ENCODE measurements around the gene MAD2L2. TPM values are rescaled to one million over a fixed set of nuclear protein-coding genes. Genes with fewer than 3 reads are reported as not detected.

MAD2L2 gene
- polyA plus RNA-seq, 3 donors = 50.4 to 71.3 (median 57.8) TPM

DNA sequence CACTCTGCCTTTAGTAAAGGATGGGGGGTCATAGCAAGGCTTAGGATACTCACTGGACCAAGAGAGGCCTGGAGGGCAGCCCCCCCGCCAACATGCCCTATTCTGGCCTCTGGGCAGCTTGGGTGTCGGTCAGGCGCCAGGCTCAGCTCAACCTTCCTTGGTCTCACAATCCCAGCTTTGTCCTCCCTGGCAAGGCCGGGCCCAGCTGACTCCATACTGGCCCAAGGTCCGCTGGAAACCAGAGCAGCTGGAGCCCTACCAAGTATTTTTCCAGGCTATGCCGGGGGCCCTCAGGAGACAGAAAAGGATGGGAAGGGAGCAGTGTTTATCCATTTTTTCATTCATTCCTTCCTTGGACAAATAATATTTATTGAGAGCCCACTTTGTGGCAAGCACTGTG lies 32.9 kb downstream of the MAD2L2 start:
- no peak overlapping the region for H3K4me3 ChIP-seq (replicated peaks in 1 of 3; ENCODE audit: low read depth in 2 of 3, low read length in 3 of 3)
- no peak overlapping the region for H3K4me2 ChIP-seq (replicated peaks; ENCODE audit: extremely low read depth, low read length, poor library complexity, severe bottlenecking)
- H3K4me3 Mint-ChIP-seq = peak overlapping the region in 1 of 2 donors; percentile 70
- H3K27ac ChIP-seq (ENCODE audit: low read depth in 1 of 2, low read length in 2 of 2) = no peak overlapping the region
- no peak overlapping the region for H2AFZ ChIP-seq (ENCODE audit: insufficient read depth, low read depth, low read length, poor library complexity, severe bottlenecking)
- peaks cover 5 to 17% of the 10 kb centered on the region in 2 donors for H3K4me1 ChIP-seq (ENCODE audit: control insufficient read depth in 1 of 2, insufficient read depth in 2 of 2, low read length in 2 of 2)
- no peaks in the 10 kb centered on the region for H3K79me2 ChIP-seq (ENCODE audit: insufficient read depth, low read length)
- H3K27ac Mint-ChIP-seq = no peak overlapping the region
- TF ChIP-seq, protein P1, sequence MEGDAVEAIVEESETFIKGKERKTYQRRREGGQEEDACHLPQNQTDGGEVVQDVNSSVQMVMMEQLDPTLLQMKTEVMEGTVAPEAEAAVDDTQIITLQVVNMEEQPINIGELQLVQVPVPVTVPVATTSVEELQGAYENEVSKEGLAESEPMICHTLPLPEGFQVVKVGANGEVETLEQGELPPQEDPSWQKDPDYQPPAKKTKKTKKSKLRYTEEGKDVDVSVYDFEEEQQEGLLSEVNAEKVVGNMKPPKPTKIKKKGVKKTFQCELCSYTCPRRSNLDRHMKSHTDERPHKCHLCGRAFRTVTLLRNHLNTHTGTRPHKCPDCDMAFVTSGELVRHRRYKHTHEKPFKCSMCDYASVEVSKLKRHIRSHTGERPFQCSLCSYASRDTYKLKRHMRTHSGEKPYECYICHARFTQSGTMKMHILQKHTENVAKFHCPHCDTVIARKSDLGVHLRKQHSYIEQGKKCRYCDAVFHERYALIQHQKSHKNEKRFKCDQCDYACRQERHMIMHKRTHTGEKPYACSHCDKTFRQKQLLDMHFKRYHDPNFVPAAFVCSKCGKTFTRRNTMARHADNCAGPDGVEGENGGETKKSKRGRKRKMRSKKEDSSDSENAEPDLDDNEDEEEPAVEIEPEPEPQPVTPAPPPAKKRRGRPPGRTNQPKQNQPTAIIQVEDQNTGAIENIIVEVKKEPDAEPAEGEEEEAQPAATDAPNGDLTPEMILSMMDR (IDR thresholded peaks at IDR 0.05) = no peak
- peaks cover 19% of the 10 kb centered on the region for H3K4me1 Mint-ChIP-seq
- DNase-seq = no peak
- peaks cover 0 to 5% (median 1%) of the 10 kb centered on the region in 7 donors for H3K9me3 Mint-ChIP-seq
- H3K36me3 Mint-ChIP-seq = peaks cover 4 to 9% of the 10 kb centered on the region in 2 donors
- WGBS (ENCODE audit: insufficient coverage) = 100% methylated on average over 3 of the region's 6 CpGs
- no peaks in the 10 kb centered on the region for H4K20me1 ChIP-seq (ENCODE audit: insufficient read depth, low read length)
- H3K27me3 ChIP-seq (ENCODE audit: control insufficient read depth in 2 of 2, insufficient read depth in 2 of 2, low read length in 2 of 2) = peaks cover 5 to 40% of the 10 kb centered on the region in 2 donors
- H3K9me3 ChIP-seq (replicated peaks in 1 of 2; ENCODE audit: control insufficient read depth in 1 of 2, insufficient read depth in 1 of 2, low read length in 2 of 2) = no peaks in the 10 kb centered on the region
- intact Hi-C loops (cut with micrococcal nuclease) = loop anchor here in 1 of 2 donors (10.0 kb wide), 1 partner anchor 613 kb away; no protein-coding TSS in a partner anchor
- no peaks in the 10 kb centered on the region for H3K36me3 ChIP-seq (replicated peaks in 1 of 2; ENCODE audit: control insufficient read depth in 1 of 2, insufficient read depth in 2 of 2, low read length in 2 of 2)
- H3K9ac ChIP-seq (ENCODE audit: insufficient read depth, low read length, poor library complexity, severe bottlenecking) = no peak overlapping the region
- peaks cover 46 to 55% (median 47%) of the 10 kb centered on the region in 3 donors for H3K27me3 Mint-ChIP-seq (ENCODE audit: low read depth in 3 of 3)

DNA sequence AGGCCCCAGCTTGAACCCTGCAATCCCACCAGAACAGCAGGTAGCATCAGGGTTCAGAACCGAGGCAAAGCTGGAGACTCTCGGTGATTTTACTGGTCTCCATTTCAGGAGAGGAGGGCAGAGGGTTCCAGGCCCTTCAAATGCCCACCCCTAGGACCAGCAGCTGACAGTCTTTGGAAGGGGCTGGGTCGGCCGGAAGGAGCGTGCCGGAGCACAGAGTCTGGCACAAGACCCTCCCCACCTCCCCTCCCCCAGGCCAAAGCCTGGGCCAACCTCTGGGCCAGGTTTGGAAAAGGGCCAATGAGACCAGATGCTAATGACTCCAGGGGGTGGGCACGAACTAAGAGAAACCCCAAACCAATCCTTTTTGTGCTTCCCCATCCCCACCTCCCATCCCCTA lies 33.6 kb downstream of the MAD2L2 start:
- TF ChIP-seq, protein P1 (IDR thresholded peaks at IDR 0.05) = no peak
- H4K20me1 ChIP-seq (ENCODE audit: insufficient read depth, low read length) = no peaks in the 10 kb centered on the region
- peaks cover 0 to 5% (median 2%) of the 10 kb centered on the region in 7 donors for H3K9me3 Mint-ChIP-seq

More for the DNA sequence above, 33.6 kb downstream of the MAD2L2 start:
- Histone ChIP-seq H3K9ac (ENCODE audit: insufficient read depth, low read length, poor library complexity, severe bottlenecking) (no peak overlapping the region), H3K4me1 (ENCODE audit: control insufficient read depth in 1 of 2, insufficient read depth in 2 of 2, low read length in 2 of 2) (peaks cover 5 to 17% of the 10 kb centered on the region in 2 donors), H3K27me3 (ENCODE audit: control insufficient read depth in 2 of 2, insufficient read depth in 2 of 2, low read length in 2 of 2) (peaks cover 5 to 34% of the 10 kb centered on the region in 2 donors), H3K4me3 (replicated peaks in 1 of 3; ENCODE audit: low read depth in 2 of 3, low read length in 3 of 3) (no peak overlapping the region), H3K36me3 (replicated peaks in 1 of 2; ENCODE audit: control insufficient read depth in 1 of 2, insufficient read depth in 2 of 2, low read length in 2 of 2) (no peaks in the 10 kb centered on the region), H3K9me3 (replicated peaks in 1 of 2; ENCODE audit: control insufficient read depth in 1 of 2, insufficient read depth in 1 of 2, low read length in 2 of 2) (no peaks in the 10 kb centered on the region), H3K79me2 (ENCODE audit: insufficient read depth, low read length) (no peaks in the 10 kb centered on the region), H2AFZ (ENCODE audit: insufficient read depth, low read depth, low read length, poor library complexity, severe bottlenecking) (no peak overlapping the region), H3K27ac (ENCODE audit: low read depth in 1 of 2, low read length in 2 of 2) (no peak overlapping the region), H3K4me2 (replicated peaks; ENCODE audit: extremely low read depth, low read length, poor library complexity, severe bottlenecking) (no peak overlapping the region)
- intact Hi-C loops (cut with micrococcal nuclease) = loop anchor here in 1 of 2 donors (10.0 kb wide), 1 partner anchor 613 kb away; no protein-coding TSS in a partner anchor
- Mint-ChIP-seq H3K4me1 (peaks cover 20% of the 10 kb centered on the region), H3K36me3 (peaks cover 4 to 9% of the 10 kb centered on the region in 2 donors), H3K4me3 (no peak overlapping the region), H3K27me3 (ENCODE audit: low read depth in 3 of 3) (peaks cover 44 to 49% (median 48%) of the 10 kb centered on the region in 3 donors), H3K27ac (no peak overlapping the region)
- 81% methylated on average over 3 of the region's 7 CpGs for WGBS (ENCODE audit: insufficient coverage)
- DNase-seq = no peak
